Colon (tissue), 2 donors: Measurements from ENCODE around the gene SH2D4B.

Experiments used
- FAIRE-seq: peaks from 2 replicates; lab custom pipeline; 2012; peaks lifted over from hg19 to GRCh38; lab: Jason Lieb, UNC
- donor health status: control.
- donor health status: control.

Gene SH2D4B

GRCh38 chr10:80537736-80538480 is at the start of gene SH2D4B:
TSS of gene SH2D4B (plus strand) at chr10:80537902. CDS start at chr10:80538332, 430 bp downstream.
- no peak for FAIRE-seq

- no peak for FAIRE-seq
These were observed 49.1 kb upstream of the SH2D4B start for GRCh38 chr10:80488539-80489066.

- no peak for FAIRE-seq
These were observed 48.2 kb upstream of the SH2D4B start for GRCh38 chr10:80489371-80490112.

- FAIRE-seq: no peak
These were observed 46.2 kb upstream of the SH2D4B start for GRCh38 chr10:80491251-80492102.

- no peak for FAIRE-seq
These were observed 44.7 kb upstream of the SH2D4B start for GRCh38 chr10:80492848-80493521.

GRCh38 chr10:80493522-80494051 is 44.1 kb upstream of the SH2D4B start:
- no peak for FAIRE-seq

DNA sequence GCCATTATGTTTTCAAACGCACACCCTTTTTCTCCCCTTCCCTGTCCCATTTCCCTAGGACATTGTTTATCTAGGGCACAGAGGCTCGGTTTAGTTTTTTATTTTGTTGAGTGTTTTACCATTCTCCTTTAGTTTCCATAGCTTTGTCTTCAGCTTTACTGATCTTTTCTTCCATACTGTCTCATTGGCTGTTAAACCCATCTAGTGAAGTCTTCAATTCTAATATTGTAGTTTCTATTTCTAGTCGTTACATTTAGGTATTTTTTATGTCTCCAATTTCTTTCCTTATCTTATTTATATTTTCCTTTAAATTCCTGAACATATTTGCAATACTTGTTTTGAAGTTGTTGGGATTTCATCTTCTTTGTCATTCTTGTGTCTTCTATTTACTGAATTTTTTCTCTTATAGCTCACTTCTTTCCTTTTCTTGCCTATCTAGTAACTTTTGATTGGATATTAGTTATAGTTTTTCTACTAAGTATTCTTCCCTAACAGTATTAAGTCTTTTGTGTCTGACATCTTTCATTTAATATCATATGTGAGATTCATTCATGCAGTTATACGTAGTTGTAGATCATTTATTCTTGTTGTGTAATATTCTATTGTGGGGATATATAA is 41.0 kb upstream of the SH2D4B start:
- FAIRE-seq: no peak

DNA sequence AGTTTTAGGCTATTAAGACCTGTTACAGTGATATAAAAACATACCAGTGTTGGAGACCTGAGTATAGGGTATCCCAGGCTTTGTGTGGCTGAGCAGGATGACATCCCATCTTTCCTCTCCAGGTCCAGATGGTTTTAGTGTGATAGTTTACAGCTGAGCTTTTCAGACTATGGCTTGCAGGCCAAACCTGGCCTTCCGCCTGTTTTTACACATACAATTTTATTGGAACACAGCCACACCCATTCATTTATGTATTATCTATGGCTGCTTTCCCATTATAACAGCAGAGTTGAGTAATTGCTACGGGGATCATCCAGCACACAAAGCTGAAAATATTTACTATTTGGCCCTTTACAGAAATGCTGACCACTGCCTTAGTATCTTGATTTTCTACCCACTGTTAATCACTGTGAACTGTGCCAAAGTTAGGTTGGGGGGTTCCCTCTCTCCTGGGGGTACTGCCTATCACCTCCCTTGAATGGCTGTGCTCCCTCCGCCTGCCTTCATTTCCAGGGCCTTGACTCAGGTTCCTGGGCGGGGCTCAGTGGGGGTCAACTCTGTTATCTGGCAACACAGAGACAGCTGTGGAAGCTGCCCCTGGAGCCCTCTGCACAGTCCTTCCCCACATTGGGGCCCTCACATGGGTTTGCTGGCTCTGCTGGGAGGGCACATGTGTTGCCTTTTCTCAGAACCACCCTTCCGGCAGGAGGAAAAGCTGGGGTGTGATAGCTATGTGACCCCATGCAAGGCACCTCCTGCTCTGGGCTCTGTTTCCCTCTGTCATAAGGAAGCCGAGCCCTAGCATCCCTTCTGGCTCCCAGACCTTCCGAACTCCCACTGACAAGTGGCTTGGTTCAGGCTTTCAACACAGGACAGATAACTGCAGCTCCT is 40.3 kb upstream of the SH2D4B start:
- FAIRE-seq: no peak

GRCh38 chr10:80498078-80498832 is 39.4 kb upstream of the SH2D4B start:
- no peak for FAIRE-seq

DNA sequence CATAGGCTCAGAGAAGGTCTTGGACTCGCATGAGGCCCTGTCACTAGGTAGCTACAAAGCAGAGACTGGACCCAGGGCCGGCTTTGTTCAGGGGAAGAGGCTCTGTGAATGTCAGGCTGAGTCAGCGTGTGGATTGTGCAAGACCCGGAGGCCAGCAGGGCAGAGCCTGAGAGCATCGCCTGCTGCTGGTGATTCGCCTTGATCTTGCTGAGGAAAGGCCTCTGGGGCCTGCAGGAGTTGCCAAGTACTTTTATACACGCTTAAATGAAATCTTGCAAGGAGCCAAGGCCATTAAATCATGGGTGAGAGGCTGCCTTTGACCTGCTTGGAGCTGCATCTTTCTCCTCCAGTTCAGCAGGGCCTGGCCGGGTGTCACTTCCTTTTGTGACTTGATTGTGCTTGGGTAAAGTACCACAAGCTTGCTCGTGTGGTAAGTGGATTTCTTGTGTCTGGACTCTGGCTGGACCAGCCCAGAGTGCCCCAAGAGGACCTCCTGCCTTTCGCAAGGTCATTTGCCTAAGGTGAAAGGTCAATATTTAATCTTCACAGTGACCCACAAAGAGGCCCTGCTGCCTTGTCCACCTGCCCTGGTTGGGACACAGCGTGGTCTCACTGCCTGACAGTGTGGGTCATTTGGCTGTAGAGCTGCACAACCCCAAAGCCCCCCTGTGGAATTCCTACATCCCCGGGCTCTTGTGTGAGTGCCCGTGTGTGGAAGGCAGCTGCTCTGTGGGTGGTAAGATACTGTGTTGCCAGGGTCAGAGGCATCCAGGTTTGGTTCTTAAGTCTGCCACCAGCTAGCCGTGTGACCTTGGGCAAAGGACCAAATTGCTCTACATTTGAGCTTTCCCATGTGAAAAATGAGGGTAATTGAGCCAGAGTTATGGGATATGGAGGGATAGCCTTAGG is 38.6 kb upstream of the SH2D4B start:
- FAIRE-seq: no peak

DNA sequence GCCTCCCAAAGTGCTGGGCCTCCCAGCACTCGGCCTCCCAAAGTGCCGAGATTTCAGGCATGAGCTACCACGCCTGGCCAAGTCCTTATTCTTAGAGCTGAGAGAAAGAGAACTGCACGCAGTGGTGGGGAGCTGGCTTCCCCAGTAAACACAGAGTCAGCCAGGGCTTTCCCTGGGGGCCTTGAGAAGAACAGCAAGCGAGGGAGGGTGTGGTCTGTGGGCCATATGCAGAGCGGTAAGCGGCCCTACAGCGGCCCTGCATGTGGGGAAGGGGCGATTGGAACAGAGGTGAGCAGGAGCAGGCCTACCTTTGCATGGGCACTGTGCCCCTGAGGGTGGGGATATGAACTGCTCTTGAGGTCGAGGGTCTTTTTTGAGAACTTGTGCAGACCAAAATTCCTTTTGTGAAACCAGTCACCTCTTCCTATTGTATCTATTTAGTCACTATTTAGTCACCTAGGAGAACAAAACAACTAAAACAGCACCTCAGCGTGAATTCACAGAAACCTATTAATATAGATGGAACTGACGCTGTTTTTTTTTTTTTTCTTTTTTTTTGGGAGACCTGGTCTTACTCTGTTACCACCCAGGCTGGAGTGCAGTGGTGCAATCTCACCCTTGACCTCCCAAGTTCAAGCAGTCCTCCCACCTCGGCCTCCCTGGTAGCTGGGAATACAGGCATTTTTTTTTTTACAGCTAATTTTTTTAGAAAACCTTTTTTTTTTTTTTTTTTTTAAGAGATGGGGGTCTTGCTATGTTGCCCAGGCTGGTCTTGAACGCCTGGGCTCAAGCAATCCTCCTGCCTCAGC is 36.9 kb upstream of the SH2D4B start:
- no peak for FAIRE-seq

DNA sequence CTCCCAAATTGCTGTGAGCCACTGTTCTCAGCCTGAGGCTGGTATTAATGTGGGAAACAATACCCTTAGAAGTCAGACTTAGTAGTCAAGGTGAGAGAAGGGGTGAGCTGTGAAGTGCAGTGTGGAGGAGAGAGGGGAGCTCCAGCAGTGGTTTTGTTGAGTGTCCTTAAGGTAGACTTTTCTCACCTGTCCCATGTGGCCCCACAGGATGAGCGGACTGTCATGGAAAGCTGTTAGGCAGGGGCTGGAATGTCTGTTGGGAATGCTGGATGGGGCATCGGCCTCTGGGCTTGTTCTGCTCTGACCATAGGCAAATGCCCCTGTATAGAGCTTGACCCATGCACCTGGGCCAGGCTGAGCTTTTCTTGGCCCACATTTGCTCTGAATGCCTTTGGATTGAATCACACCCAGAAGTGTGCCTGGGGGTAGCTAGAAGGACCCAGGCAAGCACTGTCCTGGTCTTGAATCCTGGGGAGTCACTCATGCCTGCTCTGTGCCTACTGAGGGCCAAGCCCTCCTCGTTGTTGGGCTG is 36.3 kb upstream of the SH2D4B start:
- no peak for FAIRE-seq

DNA sequence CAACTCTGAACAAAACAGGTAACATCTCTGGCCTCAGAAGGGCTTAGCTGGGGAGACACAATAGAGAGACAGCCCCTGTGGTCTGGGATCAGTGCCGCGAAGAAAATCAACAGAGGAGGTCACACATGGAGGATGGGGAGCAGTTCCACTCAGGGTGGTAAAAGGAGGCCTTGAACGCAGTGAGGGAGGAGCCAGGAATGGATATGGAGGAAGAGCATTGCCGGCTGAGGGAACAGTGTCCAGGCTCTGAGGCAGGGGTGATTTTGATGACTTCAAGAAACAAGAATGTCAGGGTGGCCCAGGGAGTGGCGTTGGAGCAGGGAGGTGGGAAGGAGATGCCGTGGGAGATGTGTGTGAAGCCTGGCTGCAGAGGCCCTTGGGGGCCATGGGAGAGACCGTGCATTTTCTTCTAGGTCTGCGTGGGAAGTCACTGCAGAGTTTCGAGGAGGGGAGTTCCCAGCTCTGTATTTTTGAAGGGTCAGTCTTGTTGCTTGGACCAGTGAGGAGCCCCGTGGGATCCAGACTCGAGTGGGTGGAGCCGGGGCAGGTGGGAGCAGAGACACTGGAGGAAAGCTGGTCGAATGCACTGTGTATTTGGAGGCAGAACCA is 35.7 kb upstream of the SH2D4B start:
- FAIRE-seq: no peak

- FAIRE-seq: no peak
These were observed 34.8 kb upstream of the SH2D4B start for GRCh38 chr10:80502621-80503583.

GRCh38 chr10:80503584-80504157 is 34.0 kb upstream of the SH2D4B start:
- no peak for FAIRE-seq
